Urinary bladder (tissue), 4 donors: Measurements from ENCODE around the gene ZBTB18. TPM values are rescaled to one million over a fixed set of nuclear protein-coding genes. Genes with fewer than 3 reads are reported as not detected.
"Not testable (repeated sequence)": the region's sequence is repeated elsewhere in the genome, so short reads cannot be mapped to it uniquely, and the experiment has no call there.

Experiments used
- DNase-seq: peaks from one replicate; pipeline ENCODE4 v3.0.0-alpha.2; 2015; ENCODE audit errors: extremely low spot score
- H3K27ac ChIP-seq: one replicate; pipeline ENCODE4 v1.5.1; 2013; ENCODE audit warnings: low read depth, mild to moderate bottlenecking, moderate library complexity
- H3K36me3 ChIP-seq: one replicate; pipeline ENCODE4 v1.6.1; 2013; ENCODE audit warnings: mild to moderate bottlenecking, moderate library complexity; ENCODE audit not compliant: insufficient read depth
- H3K4me1 ChIP-seq: one replicate; pipeline ENCODE4 v1.6.1; 2013; ENCODE audit warnings: mild to moderate bottlenecking, moderate library complexity; ENCODE audit not compliant: insufficient read depth
- H3K4me3 ChIP-seq: one replicate; pipeline ENCODE4 v1.5.1; 2013; ENCODE audit warnings: low read depth, low read length
- WGBS: extraction: QIAGEN DNeasy Blood & Tissue Kit; methylation state at CpG from one replicate; pipeline ENCODE4 v1.1.7; 2013; 5-methylcytosine and 5-hydroxymethylcytosine counted together
- polyA plus RNA-seq: library from polyadenylated mRNA; stranded (reverse); fragments of 200-250 nt; gene quantifications from one replicate; pipeline ENCODE4 v1.2.3, GENCODE V29; 2013
- total RNA-seq: library from RNA; depleted of rRNA; stranded (reverse); fragments of >200 nt; gene quantifications from one replicate; pipeline ENCODE4 v1.2.3, GENCODE V29; 2014
- donor health status: healthy with polysubstance abuse.
- donor health status: healthy.

ZBTB18 gene
- total and polyA plus RNA-seq, 2 donors: 13.1 to 18.2 TPM

DNA sequence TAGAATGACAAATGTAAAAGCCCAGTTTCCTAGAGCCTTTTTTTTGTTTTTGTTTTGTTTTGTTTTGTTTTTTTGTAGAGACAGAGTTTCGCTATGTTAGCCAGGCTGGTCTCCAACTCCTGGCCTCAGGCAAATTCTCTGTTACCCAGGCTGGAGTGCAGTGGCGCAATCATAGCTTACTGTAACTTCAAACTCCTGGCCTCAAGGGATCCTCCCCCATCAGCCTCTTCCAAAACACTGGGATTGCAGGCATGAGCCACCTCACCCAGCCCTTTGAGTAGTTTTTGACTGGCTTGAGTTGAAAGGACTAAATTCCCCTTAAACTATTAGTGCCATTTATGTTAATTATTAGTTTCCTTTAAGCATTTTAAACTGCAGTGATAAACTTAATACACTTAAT is 28.8 kb upstream of the ZBTB18 start:
- WGBS: 93% methylated on average over 2 of the region's 2 CpGs
- H3K4me3 ChIP-seq: no peak overlapping the region
- no peak for DNase-seq

DNA sequence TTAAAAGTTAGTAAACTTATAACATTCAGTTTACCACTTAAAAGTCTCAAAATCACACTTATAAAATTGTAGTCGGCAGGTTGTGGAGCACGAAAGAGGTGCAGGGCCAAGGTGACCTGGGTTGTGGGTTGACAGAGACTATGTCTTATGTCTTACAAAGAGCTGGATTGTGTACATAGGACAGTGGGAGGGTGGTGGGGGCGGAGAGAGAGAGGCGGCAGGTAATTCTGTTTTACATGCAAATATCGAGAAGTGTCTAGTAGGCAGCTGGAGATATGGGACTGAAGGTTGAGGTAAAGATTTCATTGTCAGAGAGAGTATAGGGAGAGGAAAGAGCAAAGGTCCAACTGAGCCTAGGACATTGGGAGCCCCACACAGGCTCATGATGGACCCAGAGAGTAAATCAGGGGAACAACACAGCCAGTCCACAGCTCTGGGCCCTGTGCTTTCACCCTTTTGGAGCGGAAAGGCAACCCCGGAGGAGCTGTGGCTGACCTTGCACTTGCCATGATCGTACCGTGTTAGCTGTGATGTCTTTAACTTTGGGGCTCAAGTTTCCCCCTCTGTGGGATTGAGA is 28.1 kb upstream of the ZBTB18 start:
- Histone ChIP-seq H3K36me3 (no peaks in the 10 kb centered on the region), H3K4me1 (no peaks in the 10 kb centered on the region), H3K27ac (no peak overlapping the region), H3K4me3 (no peak overlapping the region)
- 90% methylated on average over 9 of the region's 9 CpGs for WGBS
- no peak for DNase-seq

More for the DNA sequence above, 28.8 kb upstream of the ZBTB18 start:
- H3K27ac ChIP-seq: no peak overlapping the region
- H3K36me3 ChIP-seq: no peaks in the 10 kb centered on the region
- no peaks in the 10 kb centered on the region for H3K4me1 ChIP-seq

DNA sequence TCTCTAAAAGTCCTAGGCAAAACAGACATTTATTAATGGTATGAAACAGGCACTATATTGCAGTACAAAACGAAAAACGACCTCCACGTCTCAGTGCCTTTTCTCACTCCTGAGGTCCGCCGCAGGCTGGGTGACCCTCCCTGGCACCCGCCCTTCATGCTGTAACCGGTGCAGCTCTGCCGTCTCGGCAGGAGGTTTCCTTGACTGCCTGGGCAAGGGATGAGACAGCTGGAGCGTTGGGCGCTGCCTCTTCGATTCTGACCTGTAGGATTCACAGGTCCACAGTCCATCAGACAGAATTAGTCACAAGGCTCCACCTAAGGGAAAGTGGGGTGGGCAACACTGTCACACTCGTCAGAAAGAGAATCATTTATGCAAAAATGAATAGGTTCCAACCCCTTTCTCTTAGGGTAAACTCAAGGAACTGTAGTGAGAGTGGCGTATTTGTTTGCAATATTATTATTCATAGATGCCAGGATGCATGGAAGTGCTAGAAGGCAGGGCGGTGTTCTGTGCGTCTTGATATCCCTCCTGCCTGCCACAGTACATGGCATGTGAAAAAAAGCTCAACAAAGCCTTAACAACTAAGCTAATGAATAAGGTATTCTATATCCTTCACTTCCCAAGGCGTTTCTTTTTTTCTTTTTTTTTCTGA is 23.5 kb upstream of the ZBTB18 start:
- Histone ChIP-seq H3K36me3 (no peaks in the 10 kb centered on the region), H3K4me3 (no peak overlapping the region), H3K27ac (no peak overlapping the region), H3K4me1 (no peaks in the 10 kb centered on the region)
- 87% methylated on average over 17 of the region's 17 CpGs for WGBS
- DNase-seq: no peak

DNA sequence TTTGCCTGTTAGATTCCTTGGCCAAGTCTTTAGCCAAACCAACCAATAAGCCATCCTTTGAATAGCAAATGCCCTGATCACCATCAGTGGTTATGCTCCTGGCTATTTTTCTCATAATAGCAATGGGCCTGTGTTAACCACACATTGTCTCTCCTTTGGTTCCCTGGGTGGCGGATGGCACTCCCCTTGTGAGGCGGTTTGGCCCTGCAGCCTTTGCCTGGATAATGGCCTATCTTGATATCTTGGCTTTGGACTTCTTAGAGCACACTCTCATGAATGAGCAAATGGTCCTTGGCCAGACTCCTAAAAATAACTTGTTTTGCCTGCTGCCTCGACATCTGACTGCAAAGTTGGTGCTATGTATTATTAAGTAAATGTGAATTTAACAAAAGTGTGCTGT is 22.4 kb upstream of the ZBTB18 start:
- Histone ChIP-seq H3K4me3 (no peak overlapping the region), H3K36me3 (no peaks in the 10 kb centered on the region), H3K4me1 (no peaks in the 10 kb centered on the region), H3K27ac (no peak overlapping the region)
- DNase-seq: no peak
- 62% methylated on average over 3 of the region's 3 CpGs for WGBS

DNA sequence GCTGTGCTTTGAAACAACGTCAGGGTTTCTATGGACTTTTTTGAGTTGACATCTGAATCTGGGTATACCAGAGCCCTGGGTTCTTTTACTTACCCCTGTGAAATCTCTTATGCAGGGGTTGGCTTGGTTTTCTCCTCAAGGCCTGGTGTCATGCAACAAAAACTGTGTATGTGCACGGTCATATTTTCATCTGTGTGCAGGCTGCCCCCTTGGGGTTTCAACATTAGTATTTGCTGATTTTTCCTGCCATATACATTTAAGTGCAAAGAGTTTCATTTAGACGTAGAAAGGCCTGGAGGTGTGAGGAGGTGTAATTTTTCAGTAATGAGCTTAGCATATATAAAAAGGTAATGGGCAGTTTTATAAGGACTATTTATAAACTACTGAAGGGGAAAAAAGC is 22.0 kb upstream of the ZBTB18 start:
- no peak overlapping the region for H3K27ac ChIP-seq
- no peak overlapping the region for H3K4me3 ChIP-seq
- H3K4me1 ChIP-seq: no peaks in the 10 kb centered on the region
- WGBS: 55% methylated on average over 3 of the region's 3 CpGs
- H3K36me3 ChIP-seq: no peaks in the 10 kb centered on the region
- no peak for DNase-seq

DNA sequence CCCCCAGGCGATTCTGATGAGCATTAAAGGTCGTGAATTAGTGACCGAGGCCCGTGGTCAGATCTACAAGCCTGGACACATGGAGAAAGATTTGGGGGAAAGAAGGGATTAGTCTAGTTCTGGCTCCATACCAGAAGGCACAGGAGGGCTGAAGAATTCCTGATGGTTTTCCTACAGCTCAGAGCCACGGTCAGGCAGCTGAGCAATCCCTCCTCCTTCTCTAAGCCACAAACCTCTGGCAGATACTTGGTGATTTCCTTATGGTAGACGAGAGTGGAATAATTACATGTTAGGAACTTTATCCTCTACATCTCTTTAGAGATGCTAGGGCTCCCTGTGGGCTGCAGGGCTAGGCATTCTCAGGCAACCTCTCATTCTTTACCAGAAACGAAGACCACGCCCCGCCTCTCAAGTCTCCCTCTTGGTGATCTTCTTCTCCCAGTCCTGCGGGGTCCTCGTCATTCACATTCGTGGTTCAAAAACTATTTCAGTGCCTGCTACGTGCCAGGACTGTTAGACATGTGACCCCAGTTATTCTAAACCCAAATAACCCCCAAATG is 20.5 kb upstream of the ZBTB18 start:
- WGBS: 77% methylated on average over 13 of the region's 13 CpGs
- H3K36me3 ChIP-seq: no peaks in the 10 kb centered on the region
- DNase-seq: no peak

DNA sequence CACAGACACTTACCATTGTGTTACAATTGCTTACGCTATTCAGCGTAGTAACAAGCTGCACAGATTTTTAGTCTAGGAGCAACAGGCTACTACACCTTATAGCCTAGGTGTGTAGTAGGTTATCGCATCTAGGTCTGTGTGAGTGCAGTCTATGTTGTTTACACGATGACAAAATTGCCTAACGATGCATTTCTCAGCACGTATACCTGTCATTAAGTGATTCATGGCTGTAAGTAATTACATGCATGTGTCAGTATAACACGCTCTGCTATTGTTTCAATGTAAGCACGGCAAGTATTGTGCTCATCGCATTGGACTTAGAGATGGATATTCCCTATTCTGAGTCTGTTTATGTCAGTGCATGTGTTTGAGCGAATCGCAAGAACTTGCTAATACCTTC is 15.7 kb upstream of the ZBTB18 start:
- Histone ChIP-seq H3K27ac (no peak overlapping the region), H3K4me1 (no peaks in the 10 kb centered on the region), H3K36me3 (no peaks in the 10 kb centered on the region), H3K4me3 (no peak overlapping the region)
- WGBS: 94% methylated on average over 11 of the region's 11 CpGs
- DNase-seq: no peak

More for the DNA sequence above, 20.5 kb upstream of the ZBTB18 start:
- Histone ChIP-seq H3K27ac (no peak overlapping the region), H3K4me3 (no peak overlapping the region), H3K4me1 (no peaks in the 10 kb centered on the region)

DNA sequence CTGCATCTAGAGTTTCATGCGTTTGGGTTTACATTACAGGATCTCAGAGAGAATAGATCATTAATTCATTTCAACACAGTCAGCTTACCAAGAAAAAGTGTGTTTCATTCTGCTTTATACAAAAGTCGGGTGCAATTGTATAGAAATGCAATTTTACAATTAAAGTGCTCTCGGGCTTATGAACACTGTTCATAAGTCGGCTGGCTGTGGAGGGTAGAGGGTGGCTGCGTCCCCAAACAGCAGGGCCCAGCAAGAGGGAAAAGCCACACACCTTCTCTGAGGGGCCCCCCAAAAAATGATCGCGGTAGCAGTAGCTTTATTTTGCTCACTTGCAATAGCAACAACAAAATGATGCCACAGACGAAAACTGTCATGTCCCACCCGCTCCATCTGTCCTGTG is 13.8 kb upstream of the ZBTB18 start:
- DNase-seq: no peak
- Histone ChIP-seq H3K27ac (no peak overlapping the region), H3K4me3 (no peak overlapping the region), H3K4me1 (no peaks in the 10 kb centered on the region), H3K36me3 (no peaks in the 10 kb centered on the region)
- 87% methylated on average over 9 of the region's 9 CpGs for WGBS

DNA sequence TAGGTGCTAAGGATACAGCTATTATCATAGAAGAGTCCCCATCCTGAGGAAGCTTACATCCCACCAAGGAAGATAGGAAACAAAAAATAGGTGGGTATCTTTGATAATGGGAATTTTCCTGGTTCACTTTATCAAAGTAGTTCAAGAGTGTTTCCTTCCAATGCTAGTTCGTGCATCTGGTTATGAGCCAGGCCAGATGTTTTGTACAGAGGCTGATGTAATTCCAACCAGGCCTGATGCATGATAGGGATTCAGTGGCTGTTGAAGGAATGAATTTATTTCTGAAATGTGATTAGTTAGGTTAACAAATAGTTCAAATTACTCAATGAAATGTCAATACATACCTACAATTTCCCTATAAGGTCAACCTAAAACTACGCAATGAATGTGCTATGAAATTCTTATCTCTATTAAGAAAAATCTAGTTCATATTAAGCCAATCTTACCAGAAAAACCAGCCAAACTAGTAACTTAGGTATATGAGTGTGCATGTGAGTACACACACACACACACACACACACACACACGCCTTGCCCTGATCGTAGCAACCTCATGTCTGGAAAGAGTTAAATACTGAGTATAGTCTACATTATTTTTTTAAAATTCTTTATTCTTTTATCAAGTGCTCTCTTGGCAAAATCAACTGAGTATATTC is 9.5 kb upstream of the ZBTB18 start:
- Histone ChIP-seq H3K4me1 (no peaks in the 10 kb centered on the region), H3K27ac (no peak overlapping the region)
- 80% methylated on average over 4 of the region's 4 CpGs for WGBS

DNA sequence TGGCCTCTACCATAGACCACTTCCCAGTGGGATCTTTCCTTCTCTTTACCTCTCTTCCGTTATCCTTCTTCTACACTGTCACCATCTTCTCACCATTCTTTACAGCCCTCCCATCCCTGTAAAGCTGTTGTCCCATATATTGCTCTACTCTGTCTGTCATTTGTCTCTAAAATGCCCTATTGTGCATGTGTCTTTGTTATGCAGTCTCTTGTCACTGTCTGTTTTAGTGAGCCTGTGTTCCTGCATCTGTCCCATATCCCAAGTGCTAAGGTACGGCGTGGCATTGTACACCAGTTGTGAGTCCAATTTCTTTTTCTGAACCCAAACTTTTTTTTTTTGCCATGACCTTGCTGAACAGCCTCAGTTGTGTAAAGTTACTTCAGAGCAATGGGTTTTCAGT is 8.8 kb upstream of the ZBTB18 start:
- H3K27ac ChIP-seq: no peak overlapping the region
- no peak overlapping the region for H3K4me3 ChIP-seq
- no peak for DNase-seq
- WGBS: 81% methylated on average over 3 of the region's 3 CpGs
- no peaks in the 10 kb centered on the region for H3K4me1 ChIP-seq
- no peaks in the 10 kb centered on the region for H3K36me3 ChIP-seq

More for the DNA sequence above, 9.5 kb upstream of the ZBTB18 start:
- DNase-seq: no peak
- no peaks in the 10 kb centered on the region for H3K36me3 ChIP-seq
- H3K4me3 ChIP-seq: no peak overlapping the region

DNA sequence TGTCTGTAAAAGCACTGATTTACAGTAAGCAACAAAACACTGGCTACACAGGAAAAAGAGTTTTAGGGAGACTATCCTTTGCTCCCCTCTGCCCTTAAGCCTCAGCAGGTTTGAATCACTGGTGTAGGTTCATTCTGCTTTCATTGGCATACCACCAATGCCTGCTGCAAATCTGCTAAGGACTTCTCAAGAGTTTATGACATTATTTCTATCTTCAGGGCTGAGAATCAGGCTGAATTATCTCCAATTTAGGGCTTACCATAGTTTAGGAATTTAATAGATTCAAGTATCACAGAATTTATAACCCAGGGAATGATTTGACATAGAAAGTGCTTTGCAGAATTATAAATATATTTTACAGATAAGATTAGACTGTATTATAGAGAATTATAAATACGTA is 6.7 kb upstream of the ZBTB18 start:
- WGBS: 77% methylated on average over 1 of the region's 1 CpG
- Histone ChIP-seq H3K36me3 (no peaks in the 10 kb centered on the region), H3K27ac (no peak overlapping the region), H3K4me3 (no peak overlapping the region), H3K4me1 (no peaks in the 10 kb centered on the region)
- no peak for DNase-seq

DNA sequence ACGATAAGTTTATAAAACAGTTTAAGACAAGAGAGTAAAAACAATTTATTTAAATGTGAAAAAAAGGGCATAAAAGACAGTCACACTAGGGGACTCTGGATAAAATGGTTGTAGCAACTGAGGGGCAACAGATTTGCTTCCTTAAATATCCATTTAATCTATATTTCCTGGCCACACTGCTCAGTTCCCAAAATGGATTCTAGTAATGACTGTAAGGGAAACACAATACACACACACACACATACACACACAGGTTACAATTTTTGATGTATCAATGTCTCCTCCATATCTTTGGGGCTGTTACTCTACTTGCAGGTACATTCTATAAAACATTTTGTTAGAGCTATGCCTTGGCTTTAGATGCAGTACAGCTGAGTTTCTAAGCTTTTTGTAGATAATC is 4.8 kb upstream of the ZBTB18 start:
- 89% methylated on average over 1 of the region's 1 CpG for WGBS
- H3K4me3 ChIP-seq, H3K36me3 ChIP-seq, H3K27ac ChIP-seq, DNase-seq, H3K4me1 ChIP-seq: not testable (repeated sequence)

DNA sequence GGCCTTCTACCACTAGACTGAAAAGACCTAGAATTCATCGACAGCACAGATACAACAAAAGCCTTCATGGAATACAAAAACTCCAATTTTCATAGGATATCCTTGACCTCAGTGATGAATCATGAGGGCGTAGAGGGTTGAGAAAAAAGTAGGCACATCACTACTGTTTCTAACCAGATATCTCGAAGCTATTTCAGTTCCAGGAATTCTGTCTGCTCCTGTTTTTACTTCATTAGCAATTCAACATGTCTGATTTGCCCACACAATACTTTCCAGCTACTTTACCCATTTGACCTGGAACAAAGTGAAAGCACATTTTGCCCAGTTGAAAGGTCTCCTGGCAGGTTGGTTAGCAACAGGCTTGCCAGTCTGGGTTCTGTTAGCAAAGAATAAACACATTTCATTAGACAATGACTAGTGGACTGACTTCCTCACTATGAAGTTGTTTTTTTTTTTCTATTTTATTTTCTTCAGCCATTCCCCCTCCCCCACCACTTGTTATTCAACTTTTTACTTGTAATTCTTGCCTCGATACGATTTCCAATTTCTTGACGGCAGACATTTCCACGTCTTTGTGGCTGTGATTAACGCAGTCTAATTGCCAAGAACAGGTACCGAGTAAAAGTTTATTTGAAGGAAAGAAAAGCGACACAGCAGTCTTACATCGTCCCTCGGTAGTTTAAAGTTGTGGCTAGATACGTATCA is 4.0 kb upstream of the ZBTB18 start:
- WGBS: 18% methylated on average over 13 of the region's 13 CpGs
- Histone ChIP-seq H3K36me3 (no peaks in the 10 kb centered on the region), H3K4me1 (no peaks in the 10 kb centered on the region), H3K4me3 (peak overlapping the region; percentile 73), H3K27ac (peak overlapping the region; percentile 98)
- DNase-seq: no peak
